Fibroblast of lung (primary cell): ENCODE data around the gene PZP. TPM values are rescaled to one million over a fixed set of nuclear protein-coding genes. Genes with fewer than 3 reads are reported as not detected.
A peak's percentile ranks its signal among the peaks of the same experiment; 100 is the strongest.

ENCODE experiments used
- DNase-seq, 2 donors: peaks; one replicate each; pipeline versions ENCODE4 v3.0.0 to v3.0.0-alpha.2; 2010; ENCODE audit warnings: low read depth in 2 of 2
- H2AFZ ChIP-seq: 2 replicates; pipeline ENCODE4 v1.5.1; 2012; ENCODE audit warnings: low read length, control low read depth, inconsistent platforms
- H3K27ac ChIP-seq: 2 replicates; pipeline ENCODE4 v1.5.1; 2011; ENCODE audit warnings: low read length, control low read depth; ENCODE audit not compliant: insufficient read depth
- H3K27me3 ChIP-seq: 2 replicates; pipeline ENCODE4 v1.5.1; 2011; ENCODE audit warnings: mild to moderate bottlenecking, low read length; ENCODE audit not compliant: control insufficient read depth, insufficient read depth
- H3K36me3 ChIP-seq: 2 replicates; pipeline ENCODE4 v1.5.1; 2011; ENCODE audit warnings: low read length; ENCODE audit not compliant: control insufficient read depth, insufficient read depth
- H3K4me1 ChIP-seq: 2 replicates; pipeline ENCODE4 v1.5.1; 2011; ENCODE audit warnings: low read length; ENCODE audit not compliant: control insufficient read depth, insufficient read depth; ENCODE audit errors: extremely low read depth
- H3K4me2 ChIP-seq: 2 replicates; pipeline ENCODE4 v1.5.1; 2011; ENCODE audit warnings: low read length, control low read depth; ENCODE audit not compliant: insufficient read depth; ENCODE audit errors: extremely low read depth
- H3K4me3 ChIP-seq, 4 experiments: fragments of 200-600 bp in 1 of 4; sonication (generic) in 1 of 4; replicated peaks in 1 of 4; 2 replicates each; pipeline ENCODE4 v1.5.1; 2011 to 2016; ENCODE audit warnings: low read length in 4 of 4, low read depth in 3 of 4, mild to moderate bottlenecking in 3 of 4, control low read depth in 2 of 4, inconsistent platforms in 1 of 4, mixed read lengths in 1 of 4; ENCODE audit not compliant: insufficient read depth in 1 of 4; ENCODE audit errors: control extremely low read depth in 1 of 4
- H3K79me2 ChIP-seq: 2 replicates; pipeline ENCODE4 v1.5.1; 2012; ENCODE audit warnings: mild to moderate bottlenecking, low read length, inconsistent platforms; ENCODE audit not compliant: control insufficient read depth, insufficient read depth
- H3K9ac ChIP-seq: 2 replicates; pipeline ENCODE4 v1.5.1; 2011; ENCODE audit warnings: mild to moderate bottlenecking, low read length, control low read depth; ENCODE audit not compliant: insufficient read depth
- H3K9me3 ChIP-seq: 2 replicates; pipeline ENCODE4 v1.5.1; 2012; ENCODE audit warnings: low read depth, low read length; ENCODE audit not compliant: control insufficient read depth, insufficient read depth
- H4K20me1 ChIP-seq: 2 replicates; pipeline ENCODE4 v1.5.1; 2011; ENCODE audit warnings: low read length; ENCODE audit not compliant: control insufficient read depth, insufficient read depth; ENCODE audit errors: extremely low read depth
- EZH2 ChIP-seq: IDR thresholded peaks from 2 replicates; pipeline ENCODE4 v1.5.1; 2012; ENCODE audit warnings: low read length, control low read depth, mild to moderate bottlenecking; ENCODE audit errors: missing control alignments
- polyA minus RNA-seq: library from RNA; depleted of rRNA, polyadenylated mRNA; stranded (reverse); fragments of >200 nt; gene quantifications from 2 replicates; pipeline ENCODE4 v1.2.3, GENCODE V29; 2011; ENCODE audit warnings: low replicate concordance
- polyA plus RNA-seq, 2 donors: library from polyadenylated mRNA; depleted of rRNA in 1 of 2; stranded (reverse) in 1 of 2; unstranded in 1 of 2; fragments of >200 nt; gene quantifications; 2 replicates each; pipeline ENCODE4 v1.2.1, GENCODE V29; 2011 to 2012; ENCODE audit warnings: missing spikeins in 1 of 2
- total RNA-seq: library from RNA; depleted of rRNA; stranded (reverse); fragments of >200 nt; gene quantifications from 2 replicates; pipeline ENCODE4 v1.2.1, GENCODE V29; 2014
- TF ChIP-seq, protein P1 (sequence below), 2 donors: IDR thresholded peaks in 1 of 2; conservative IDR thresholded peaks in 1 of 2; 1 replicate in 1 of 2; 2 replicates in 1 of 2; pipeline ENCODE4 v1.5.1; 2011 to 2012; ENCODE audit warnings: low read length in 2 of 2, control low read depth in 1 of 2, inconsistent platforms in 1 of 2, low read depth in 1 of 2, mild to moderate bottlenecking in 1 of 2

Gene PZP
- total RNA-seq: not detected in 2 replicates
- not detected in 2 replicates for polyA plus RNA-seq
- not detected in 2 replicates for polyA plus RNA-seq (2012)
- polyA minus RNA-seq: not detected in 2 replicates

- Histone ChIP-seq H3K27ac (no peak within 1 kb of the TSS), H3K4me2 (no peak within 1 kb of the TSS), H2AFZ (no peak within 1 kb of the TSS), H3K27me3 (no peaks in the 10 kb centered on the region), H3K4me3 (no peak within 1 kb of the TSS), H3K9me3 (no peaks in the 10 kb centered on the region), H3K4me1 (no peaks in the 10 kb centered on the region), H3K36me3 (no peaks in the 10 kb centered on the region), H3K79me2 (no peaks in the 10 kb centered on the region), H4K20me1 (no peaks in the 10 kb centered on the region), H3K9ac (no peak within 1 kb of the TSS)
- TF ChIP-seq EZH2: no peak
- TF ChIP-seq, protein P1, sequence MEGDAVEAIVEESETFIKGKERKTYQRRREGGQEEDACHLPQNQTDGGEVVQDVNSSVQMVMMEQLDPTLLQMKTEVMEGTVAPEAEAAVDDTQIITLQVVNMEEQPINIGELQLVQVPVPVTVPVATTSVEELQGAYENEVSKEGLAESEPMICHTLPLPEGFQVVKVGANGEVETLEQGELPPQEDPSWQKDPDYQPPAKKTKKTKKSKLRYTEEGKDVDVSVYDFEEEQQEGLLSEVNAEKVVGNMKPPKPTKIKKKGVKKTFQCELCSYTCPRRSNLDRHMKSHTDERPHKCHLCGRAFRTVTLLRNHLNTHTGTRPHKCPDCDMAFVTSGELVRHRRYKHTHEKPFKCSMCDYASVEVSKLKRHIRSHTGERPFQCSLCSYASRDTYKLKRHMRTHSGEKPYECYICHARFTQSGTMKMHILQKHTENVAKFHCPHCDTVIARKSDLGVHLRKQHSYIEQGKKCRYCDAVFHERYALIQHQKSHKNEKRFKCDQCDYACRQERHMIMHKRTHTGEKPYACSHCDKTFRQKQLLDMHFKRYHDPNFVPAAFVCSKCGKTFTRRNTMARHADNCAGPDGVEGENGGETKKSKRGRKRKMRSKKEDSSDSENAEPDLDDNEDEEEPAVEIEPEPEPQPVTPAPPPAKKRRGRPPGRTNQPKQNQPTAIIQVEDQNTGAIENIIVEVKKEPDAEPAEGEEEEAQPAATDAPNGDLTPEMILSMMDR (conservative IDR thresholded peaks at IDR 0.05 in 1 of 2, IDR thresholded peaks at IDR 0.05 in 1 of 2; ENCODE audit: low read depth in 1 of 2, low read length in 2 of 2): no peak
- no peak for DNase-seq
Observed at GRCh38 chr12:9208229-9208628, at the start of gene PZP. Gene PZP, minus strand, starts transcription at chr12:9208395. Its CDS starts 54 bp downstream, at chr12:9208341.

- H3K27ac ChIP-seq: no peak overlapping the region
- H3K4me1 ChIP-seq: no peaks in the 10 kb centered on the region
- no peaks in the 10 kb centered on the region for H3K79me2 ChIP-seq
- H4K20me1 ChIP-seq: no peaks in the 10 kb centered on the region
- H3K27me3 ChIP-seq: no peaks in the 10 kb centered on the region
- no peak overlapping the region for H3K9ac ChIP-seq
- H3K36me3 ChIP-seq: no peaks in the 10 kb centered on the region
- TF ChIP-seq, protein P1 (conservative IDR thresholded peaks at IDR 0.05 in 1 of 2, IDR thresholded peaks at IDR 0.05 in 1 of 2; ENCODE audit: low read depth in 1 of 2, low read length in 2 of 2): no peak
- TF ChIP-seq EZH2: no peak
- no peak overlapping the region for H3K4me3 ChIP-seq
- no peak overlapping the region for H2AFZ ChIP-seq
- no peak for DNase-seq
- H3K4me2 ChIP-seq: no peak overlapping the region
- no peaks in the 10 kb centered on the region for H3K9me3 ChIP-seq
Observed at GRCh38 chr12:9256758-9257405, 48.7 kb upstream of the PZP start.

DNA sequence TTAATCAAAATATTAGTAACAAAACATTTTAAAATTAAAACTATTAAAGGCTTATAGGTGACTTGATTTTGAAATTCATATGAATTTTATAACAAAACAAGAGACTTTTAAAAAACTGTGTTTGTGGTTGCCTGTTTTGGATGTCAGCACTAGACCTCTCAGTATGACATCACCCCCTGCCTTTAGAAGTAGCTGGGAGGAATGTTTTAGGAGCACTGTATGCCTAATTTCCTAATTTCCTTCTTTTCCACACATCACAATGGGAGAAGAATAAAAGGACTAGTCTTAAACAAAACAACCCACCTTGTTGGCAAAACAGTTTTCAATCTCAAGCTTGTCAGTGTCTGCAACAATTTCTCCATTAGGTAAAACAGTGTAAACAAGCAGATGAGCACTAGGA lies 48.1 kb upstream of the PZP start:
- H3K27ac ChIP-seq: no peak overlapping the region
- H3K27me3 ChIP-seq: no peaks in the 10 kb centered on the region
- H3K9ac ChIP-seq: no peak overlapping the region
- H3K4me2 ChIP-seq: no peak overlapping the region
- no peaks in the 10 kb centered on the region for H3K36me3 ChIP-seq
- no peaks in the 10 kb centered on the region for H3K9me3 ChIP-seq
- H3K79me2 ChIP-seq: no peaks in the 10 kb centered on the region
- no peak overlapping the region for H3K4me3 ChIP-seq
- H3K4me1 ChIP-seq: no peaks in the 10 kb centered on the region
- DNase-seq: peak in 1 of 2 donors; percentile 24
- H2AFZ ChIP-seq: no peak overlapping the region
- no peak for TF ChIP-seq EZH2
- TF ChIP-seq, protein P1 (conservative IDR thresholded peaks at IDR 0.05 in 1 of 2, IDR thresholded peaks at IDR 0.05 in 1 of 2; ENCODE audit: low read depth in 1 of 2, low read length in 2 of 2): no peak
- no peaks in the 10 kb centered on the region for H4K20me1 ChIP-seq
